HTR-8/SVneo (cell line): ENCODE measurements around the gene SELENOS.

Source experiments
- DNase-seq: peaks from one replicate; pipeline ENCODE4 v3.0.0; 2011; ENCODE audit warnings: low spot score, mixed read lengths; ENCODE audit not compliant: insufficient read length
- FAIRE-seq: peaks from 2 replicates; lab custom pipeline; 2011; peaks lifted over from hg19 to GRCh38; lab: Jason Lieb, UNC

The SELENOS gene

DNA sequence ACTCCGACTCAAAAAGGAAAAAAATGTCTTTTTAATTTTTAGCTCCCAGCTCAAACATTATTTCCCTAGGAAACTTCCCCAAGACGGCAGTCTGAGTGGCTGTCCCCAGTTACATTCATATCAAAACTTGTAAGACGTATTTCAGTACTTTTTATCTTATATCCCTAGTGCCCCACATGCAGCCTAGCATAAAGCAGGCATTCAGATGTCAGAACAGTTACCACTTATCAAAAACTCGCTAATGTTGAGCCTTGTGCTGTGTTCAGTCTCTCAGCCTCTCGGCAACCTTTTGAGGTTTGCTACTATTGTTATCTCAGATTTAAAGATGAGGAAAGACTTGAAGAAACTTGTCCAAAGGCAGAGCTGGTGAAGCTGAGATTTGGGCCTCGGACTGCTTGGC, 6.6 kb upstream of the SELENOS start:
- DNase-seq (no peak), FAIRE-seq (no peak)

DNA sequence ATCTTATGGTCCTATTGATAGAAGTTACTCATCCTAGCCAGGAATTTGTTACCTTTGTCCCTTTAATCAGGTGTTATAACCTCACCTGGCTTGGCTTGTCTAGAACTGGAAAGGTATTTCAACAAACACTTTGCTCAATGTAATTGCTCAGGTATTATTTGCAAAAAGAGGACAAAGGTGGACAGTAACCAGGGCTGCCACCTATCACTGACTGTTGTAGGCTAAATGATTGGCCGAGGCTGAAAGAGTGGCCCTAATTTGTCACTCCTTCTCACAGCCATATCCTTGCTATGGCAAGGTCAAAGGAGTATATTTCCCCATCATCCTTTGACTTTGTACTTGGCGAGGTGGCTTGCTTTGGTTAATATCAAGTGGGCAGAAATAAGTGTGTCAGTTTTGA, 2.7 kb upstream of the SELENOS start:
- no peak for DNase-seq
- FAIRE-seq = no peak

GRCh38 chr15:101277943-101278564, 769 bp upstream of the SELENOS start:
- DNase-seq = no peak
- no peak for FAIRE-seq

GRCh38 chr15:101276501-101277037, 716 bp downstream of the SELENOS start:
- no peak for FAIRE-seq
- no peak for DNase-seq

DNA sequence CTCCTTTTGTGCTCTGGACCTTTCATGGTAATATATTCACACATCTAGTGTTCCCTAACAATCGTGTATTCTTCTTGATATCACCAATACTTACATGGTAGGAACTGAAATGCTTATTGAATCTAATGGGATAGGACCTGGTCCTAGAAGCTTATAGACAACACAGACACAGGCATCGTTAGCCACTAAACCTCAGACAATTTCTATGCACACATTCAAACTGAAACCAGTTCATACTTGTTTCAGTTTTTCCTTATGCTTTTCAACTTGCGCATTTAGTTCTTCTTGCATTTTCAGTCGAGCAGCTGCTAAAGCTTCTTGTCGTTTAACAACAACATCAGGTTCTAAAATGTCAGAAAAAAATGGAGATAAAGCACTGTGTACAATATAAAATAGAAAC, 2.3 kb downstream of the SELENOS start:
- FAIRE-seq (no peak), DNase-seq (no peak)

GRCh38 chr15:101273534-101273933, 3.8 kb downstream of the SELENOS start:
- DNase-seq (no peak), FAIRE-seq (no peak)

- FAIRE-seq = no peak
- no peak for DNase-seq
These were observed 4.7 kb downstream of the SELENOS start for GRCh38 chr15:101272584-101272983.

DNA sequence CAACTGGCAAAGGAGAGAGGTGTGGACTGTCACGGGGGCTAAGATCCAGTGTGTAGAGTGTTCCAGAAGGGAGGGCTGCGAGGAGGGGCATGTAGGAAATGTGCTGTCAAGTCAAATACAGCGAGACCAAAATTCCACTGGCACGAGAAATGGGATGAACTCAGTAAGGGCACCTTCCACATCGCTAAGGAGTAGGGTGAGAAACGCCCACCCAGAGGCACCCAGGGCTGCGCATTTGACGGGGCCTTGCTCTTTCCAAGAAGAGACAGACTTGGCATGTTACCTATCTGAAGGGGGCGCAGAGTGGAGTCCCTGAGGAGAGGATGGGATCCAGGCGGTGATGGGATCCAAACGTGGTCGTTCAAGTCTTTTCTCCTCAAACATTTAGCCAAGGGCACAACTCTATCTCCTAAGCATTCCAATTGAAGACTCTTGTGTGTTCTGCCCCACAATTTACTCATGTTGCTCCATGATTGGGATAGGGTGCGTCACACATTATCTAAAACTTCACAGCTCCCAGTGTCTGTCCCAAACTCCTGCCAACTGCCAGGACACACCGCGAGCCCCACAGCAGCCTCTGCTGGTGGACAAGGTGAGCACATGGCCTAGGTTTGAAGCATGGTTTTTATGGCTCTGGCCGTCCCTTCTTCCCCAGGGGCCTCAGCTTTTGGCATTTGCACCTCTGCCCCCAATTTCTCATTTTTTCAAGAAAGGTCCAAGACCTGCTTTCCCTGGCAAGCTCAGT, 7.6 kb downstream of the SELENOS start:
- FAIRE-seq (no peak), DNase-seq (no peak)

GRCh38 chr15:101267320-101268104, 9.8 kb downstream of the SELENOS start:
- no peak for FAIRE-seq
- no peak for DNase-seq

GRCh38 chr15:101266787-101267186, 10.5 kb downstream of the SELENOS start:
- FAIRE-seq (no peak), DNase-seq (no peak)

DNA sequence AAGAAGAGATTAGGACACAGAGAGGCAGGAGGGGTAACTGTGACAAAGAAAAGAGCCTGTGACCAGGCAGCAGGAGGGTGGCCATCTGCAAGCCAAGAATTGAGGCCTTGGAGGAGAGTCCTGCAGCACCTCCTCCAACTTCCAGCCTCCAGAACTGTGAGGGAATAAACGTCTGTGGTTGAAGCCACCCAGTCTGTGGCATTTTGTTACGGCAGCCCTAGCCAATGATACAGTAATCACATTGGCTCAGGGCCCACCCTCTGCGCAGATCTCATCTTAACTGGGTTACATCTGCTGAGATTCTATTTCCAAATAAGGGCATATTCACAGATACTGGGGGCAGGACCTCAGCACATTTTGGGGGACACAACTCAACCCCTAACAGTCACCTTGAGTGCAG, 11.3 kb downstream of the SELENOS start:
- DNase-seq (no peak), FAIRE-seq (no peak)

DNA sequence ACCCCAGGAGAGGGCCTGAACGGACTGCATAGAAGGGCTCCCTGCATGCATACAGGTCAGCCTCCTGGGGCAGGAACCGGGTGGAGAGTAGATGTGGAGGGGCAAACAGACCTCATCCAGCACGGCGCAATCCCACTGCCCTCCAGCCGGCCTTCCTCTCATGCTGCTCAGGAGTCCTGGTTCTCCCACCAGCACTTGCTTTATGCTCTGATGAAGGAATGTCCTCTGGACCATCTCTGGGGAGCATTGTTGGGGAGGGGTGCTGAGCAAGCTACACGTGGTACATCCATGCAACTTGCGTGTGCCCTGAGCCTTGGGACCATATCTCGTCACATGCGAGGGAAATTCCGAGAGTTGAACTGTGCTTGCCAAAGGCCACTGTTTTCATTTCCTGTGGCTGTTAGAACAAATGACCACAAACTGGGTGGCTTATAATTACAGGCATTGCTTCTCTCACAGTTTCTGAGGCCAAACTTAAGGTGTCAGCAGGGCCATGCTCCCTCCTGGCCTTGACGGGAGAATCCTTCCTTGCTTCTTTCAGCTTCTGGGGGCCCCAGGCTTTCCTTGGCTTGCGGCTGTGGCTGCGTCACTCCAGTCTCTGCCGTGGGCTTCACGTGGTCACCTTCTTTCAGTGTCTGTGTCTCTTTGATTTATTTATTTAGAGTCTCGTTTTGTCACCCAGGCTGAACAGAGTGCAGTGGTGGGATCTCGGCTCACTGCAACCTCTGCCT, 12.2 kb downstream of the SELENOS start:
- no peak for DNase-seq
- no peak for FAIRE-seq

- DNase-seq (no peak), FAIRE-seq (no peak)
These were observed 13.3 kb downstream of the SELENOS start for GRCh38 chr15:101264011-101264410.

GRCh38 chr15:101262551-101262950, 14.7 kb downstream of the SELENOS start:
- DNase-seq = no peak
- FAIRE-seq = no peak

GRCh38 chr15:101258238-101259144, 18.8 kb downstream of the SELENOS start:
- no peak for FAIRE-seq

DNA sequence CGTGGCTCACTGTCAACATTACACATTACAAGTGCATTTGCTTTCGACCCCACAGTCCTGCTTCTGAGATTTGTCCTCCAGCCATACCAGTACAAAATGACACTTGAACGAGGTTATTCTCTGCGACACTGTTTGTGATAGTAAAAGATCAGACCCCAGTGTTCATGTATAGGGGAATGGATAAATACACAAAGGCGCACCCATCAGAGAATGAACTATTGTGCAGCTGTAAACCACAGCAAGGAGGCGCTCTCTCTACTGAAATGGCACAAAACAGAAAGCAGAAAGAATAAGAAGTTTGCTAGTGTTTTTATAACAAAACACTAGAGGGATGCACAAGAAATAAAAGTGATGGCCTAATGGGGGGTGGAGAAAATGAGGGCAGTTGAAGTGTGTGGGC, 20.5 kb downstream of the SELENOS start:
- FAIRE-seq (no peak), DNase-seq (no peak)

More at GRCh38 chr15:101258238-101259144, 18.8 kb downstream of the SELENOS start:
- DNase-seq = peak; percentile 65

DNA sequence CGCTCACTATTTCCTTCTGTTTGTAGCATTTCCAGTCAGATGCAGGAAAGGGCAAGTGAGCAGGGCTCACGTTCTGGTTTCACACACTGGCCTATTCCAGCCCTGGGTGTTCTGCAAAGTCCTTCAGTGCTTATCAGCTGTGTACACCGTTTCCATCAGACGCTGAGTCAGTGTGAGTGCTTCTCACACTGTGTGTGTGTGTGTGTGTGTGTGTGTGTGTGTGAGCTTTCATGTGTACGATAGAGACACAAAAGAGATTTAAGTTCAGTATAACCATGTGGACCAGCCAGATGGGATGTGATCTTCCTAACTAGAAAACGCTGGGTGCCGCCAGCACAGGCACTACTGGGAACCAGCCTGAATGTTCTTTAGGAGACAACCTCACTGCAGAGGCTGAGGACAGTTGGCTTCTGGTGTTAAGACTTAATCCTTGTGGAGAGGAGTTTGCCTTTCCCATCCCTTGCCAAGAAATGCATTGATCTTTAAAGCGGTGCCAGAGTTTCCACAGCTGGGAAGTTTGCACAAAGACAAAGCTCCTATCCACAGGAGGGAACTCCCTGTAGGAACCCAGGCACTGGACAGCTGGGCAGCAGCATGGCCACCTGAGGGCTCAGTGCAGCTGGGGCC, 21.6 kb downstream of the SELENOS start:
- no peak for DNase-seq

DNA sequence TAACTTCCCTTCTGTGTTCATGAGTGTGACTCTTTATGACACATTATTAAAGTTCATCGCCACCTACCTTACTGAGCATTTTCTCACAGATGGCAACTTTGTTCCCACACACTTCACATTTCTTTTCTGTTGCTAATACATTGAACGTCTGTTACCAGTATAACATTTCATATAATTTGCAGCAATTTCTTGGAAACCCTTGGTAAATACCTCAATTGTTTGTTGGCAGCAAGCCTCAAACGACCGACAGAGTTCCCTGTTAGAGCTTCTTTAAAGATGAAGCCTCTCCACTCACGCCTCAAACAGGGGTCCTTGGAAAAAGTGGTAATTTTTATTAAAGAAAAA, 22.3 kb downstream of the SELENOS start:
- no peak for DNase-seq
- no peak for FAIRE-seq

More for the DNA sequence above, 21.6 kb downstream of the SELENOS start:
- FAIRE-seq = no peak
